Fibroblast of the conjunctiva (primary cell): ENCODE data around the gene PVALB.
"Not testable (repeated sequence)": the region's sequence is repeated elsewhere in the genome, so short reads cannot be mapped to it uniquely, and the experiment has no call there.

Source experiments
- DNase-seq: peaks from one replicate; pipeline ENCODE4 v3.0.0-alpha.2; 2010; ENCODE audit warnings: low read depth

The PVALB gene

GRCh38 chr22:36756746-36757655, 59.8 kb downstream of the PVALB start:
- DNase-seq: no peak

GRCh38 chr22:36756031-36756430, 60.8 kb downstream of the PVALB start:
- DNase-seq: no peak

GRCh38 chr22:36755316-36755715, 61.5 kb downstream of the PVALB start:
- DNase-seq: no peak

- not testable (repeated sequence) for DNase-seq
Observed at GRCh38 chr22:36754881-36755280, 62.0 kb downstream of the PVALB start.

- DNase-seq: no peak
Observed at GRCh38 chr22:36753916-36754315, 62.9 kb downstream of the PVALB start.

- DNase-seq: no peak
Observed at GRCh38 chr22:36753120-36753802, 63.6 kb downstream of the PVALB start.
